ENCODE measurements around the gene ODAD4.

DNA sequence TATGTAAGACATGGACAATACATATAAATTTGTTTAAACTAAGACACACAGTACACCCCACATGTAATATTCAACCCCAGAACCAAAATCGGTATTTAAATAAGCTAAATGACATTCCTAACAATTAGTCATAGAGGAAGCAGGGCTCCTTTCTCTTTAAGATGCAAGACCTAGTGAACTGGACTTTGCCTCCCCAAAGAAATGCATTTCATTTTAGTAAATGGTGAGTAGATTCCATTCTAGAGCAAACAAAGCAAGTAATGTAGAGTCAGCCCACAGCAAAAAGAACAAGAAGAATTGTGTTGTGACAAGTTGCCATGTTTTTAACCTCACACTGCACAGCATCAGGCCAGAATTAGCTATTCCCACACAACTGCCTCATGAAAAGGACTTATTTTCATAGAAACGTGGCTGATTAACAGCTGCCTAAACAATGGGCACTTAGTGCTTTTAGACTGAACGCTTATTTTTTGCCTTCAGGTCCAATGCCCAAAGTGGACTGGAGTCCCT is 72.4 kb downstream of the ODAD4 start:
- TF ChIP-seq, protein P1, sequence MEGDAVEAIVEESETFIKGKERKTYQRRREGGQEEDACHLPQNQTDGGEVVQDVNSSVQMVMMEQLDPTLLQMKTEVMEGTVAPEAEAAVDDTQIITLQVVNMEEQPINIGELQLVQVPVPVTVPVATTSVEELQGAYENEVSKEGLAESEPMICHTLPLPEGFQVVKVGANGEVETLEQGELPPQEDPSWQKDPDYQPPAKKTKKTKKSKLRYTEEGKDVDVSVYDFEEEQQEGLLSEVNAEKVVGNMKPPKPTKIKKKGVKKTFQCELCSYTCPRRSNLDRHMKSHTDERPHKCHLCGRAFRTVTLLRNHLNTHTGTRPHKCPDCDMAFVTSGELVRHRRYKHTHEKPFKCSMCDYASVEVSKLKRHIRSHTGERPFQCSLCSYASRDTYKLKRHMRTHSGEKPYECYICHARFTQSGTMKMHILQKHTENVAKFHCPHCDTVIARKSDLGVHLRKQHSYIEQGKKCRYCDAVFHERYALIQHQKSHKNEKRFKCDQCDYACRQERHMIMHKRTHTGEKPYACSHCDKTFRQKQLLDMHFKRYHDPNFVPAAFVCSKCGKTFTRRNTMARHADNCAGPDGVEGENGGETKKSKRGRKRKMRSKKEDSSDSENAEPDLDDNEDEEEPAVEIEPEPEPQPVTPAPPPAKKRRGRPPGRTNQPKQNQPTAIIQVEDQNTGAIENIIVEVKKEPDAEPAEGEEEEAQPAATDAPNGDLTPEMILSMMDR (conservative IDR thresholded peaks at IDR 0.05; ENCODE audit: low read length), result no peak
- TF ChIP-seq EZH2phosphoT487 (IDR thresholded peaks at IDR 0.05; ENCODE audit: borderline replicate concordance, low read depth, low read length), result no peak
